ENCODE data around the gene NSUN2. TPM values are rescaled to one million over a fixed set of nuclear protein-coding genes. Genes with fewer than 3 reads are reported as not detected.

NSUN2 gene
- total and polyA plus RNA-seq, 2 donors (not counting 3 experiments of a cell fraction or from before 2014, with no cell fraction given) = 53.7 to 73.0 TPM

- dilution Hi-C loops (cut with MboI; ENCODE audit: extremely low pct_ligation_motif_present, low sequenced_read_pairs) = no loop called here
- CTCF ChIA-PET = no interaction called here
- POLR2A ChIA-PET = no interaction called here
Measured at GRCh38 chr5:6667648-6668047, 34.8 kb upstream of the NSUN2 start.

More at GRCh38 chr5:6667648-6668047, 34.8 kb upstream of the NSUN2 start:
- Histone ChIP-seq H3K79me2 (ENCODE audit: control insufficient read depth, insufficient read depth, low read length) (no peaks in the 10 kb centered on the region), H3K9me3 (replicated peaks; ENCODE audit: control insufficient read depth, insufficient read depth, low read length) (no peaks in the 10 kb centered on the region), H3K27ac (ENCODE audit: insufficient read depth, low read depth, low read length) (no peak overlapping the region), H3K9me1 (replicated peaks; ENCODE audit: control insufficient read depth, extremely low read depth, insufficient read depth, low read length) (no peaks in the 10 kb centered on the region), H2AFZ (ENCODE audit: low read depth, low read length) (no peak overlapping the region), H3K4me2 (ENCODE audit: insufficient read depth, low read length) (no peak overlapping the region), H3K36me3 (ENCODE audit: control insufficient read depth in 2 of 2, extremely low read depth in 1 of 2, insufficient read depth in 2 of 2, low read length in 2 of 2) (no peaks in the 10 kb centered on the region), H4K20me1 (replicated peaks; ENCODE audit: control insufficient read depth, extremely low read depth, insufficient read depth, low read length) (no peaks in the 10 kb centered on the region), H3K9ac (replicated peaks; ENCODE audit: extremely low read depth, insufficient read depth, low read length) (no peak overlapping the region), H3K4me1 (ENCODE audit: control insufficient read depth, extremely low read depth, insufficient read depth, low read length) (no peaks in the 10 kb centered on the region), H3K27me3 (ENCODE audit: control insufficient read depth in 2 of 2, insufficient read depth in 2 of 2, low read length in 2 of 2) (no peaks in the 10 kb centered on the region), H3K4me3 (replicated peaks in 1 of 3; ENCODE audit: insufficient read depth in 1 of 3, low read depth in 1 of 3, low read length in 3 of 3) (no peak overlapping the region)
- TF ChIP-seq POLR2A (IDR thresholded peaks at IDR 0.05; ENCODE audit: low read depth, low read length) (no peak), MAX (IDR thresholded peaks at IDR 0.05; ENCODE audit: insufficient read depth, insufficient read length) (no peak), CTCF (IDR thresholded peaks at IDR 0.05; ENCODE audit: extremely low read depth in 1 of 2, insufficient read depth in 1 of 2, low read depth in 1 of 2, low read length in 2 of 2) (no peak), POLR2AphosphoS5 (IDR thresholded peaks at IDR 0.05; ENCODE audit: insufficient read depth, low read depth, low read length) (no peak), EZH2 (IDR thresholded peaks at IDR 0.05; ENCODE audit: borderline replicate concordance, low read depth, low read length, severe bottlenecking) (no peak), FOS (IDR thresholded peaks at IDR 0.05; ENCODE audit: borderline replicate concordance, insufficient read depth, low read length) (no peak), JUN (IDR thresholded peaks at IDR 0.05; ENCODE audit: borderline replicate concordance, insufficient read depth, insufficient read length, low read depth) (no peak), GATA2 (IDR thresholded peaks at IDR 0.05; ENCODE audit: insufficient read depth, insufficient read length, low read depth, low read length) (no peak), MYC (IDR thresholded peaks at IDR 0.05; ENCODE audit: low read depth, low read length) (no peak)
- DNase-seq (ENCODE audit: low read depth, low spot score) = no peak
- FAIRE-seq = no peak
- no TSS peak for BruUV-seq (replicated peaks)
- intact Hi-C loops (cut with micrococcal nuclease) = no loop called here
